Stimulated activated CD8-positive, alpha-beta memory T cell treated with anti-CD3 and anti-CD28 coated beads, Interleukin-2, amount 100 ng/mL, for 48 hours (primary cell): ENCODE results near the gene FSCN2.
A peak's percentile ranks its signal among the peaks of the same experiment; 100 is the strongest.

ENCODE experiments used
- DNase-seq, 2 donors: peaks; one replicate each; pipeline ENCODE4 v3.0.0-alpha.2; 2020; ENCODE audit warnings: low read depth in 2 of 2

FSCN2 gene

GRCh38 chr17:81527591-81528383, at the start of gene FSCN2:
Gene FSCN2 (plus strand): TSS chr17:81528377. CDS start chr17:81528532, 155 bp downstream.
- DNase-seq, result no peak

GRCh38 chr17:81479175-81480071, 48.8 kb upstream of the FSCN2 start:
- DNase-seq, result no peak

GRCh38 chr17:81480140-81481072, 47.8 kb upstream of the FSCN2 start:
- no peak for DNase-seq

GRCh38 chr17:81481073-81481799, 46.9 kb upstream of the FSCN2 start:
- peak; percentile 31 to 33 for DNase-seq

- DNase-seq, result no peak
Observed at GRCh38 chr17:81481815-81482505, 46.2 kb upstream of the FSCN2 start.

GRCh38 chr17:81482673-81483072, 45.5 kb upstream of the FSCN2 start:
- DNase-seq, result no peak

- DNase-seq, result no peak
Observed at GRCh38 chr17:81483085-81483861, 44.9 kb upstream of the FSCN2 start.

- no peak for DNase-seq
Observed at GRCh38 chr17:81483862-81484194, 44.3 kb upstream of the FSCN2 start.

GRCh38 chr17:81484195-81484979, 43.8 kb upstream of the FSCN2 start:
- DNase-seq, result peak; percentile 81 to 87

GRCh38 chr17:81486199-81486810, 41.9 kb upstream of the FSCN2 start:
- DNase-seq, result no peak

GRCh38 chr17:81487089-81487486, 41.1 kb upstream of the FSCN2 start:
- DNase-seq, result no peak

- DNase-seq, result peak; percentile 67 to 73
Observed at GRCh38 chr17:81487487-81488275, 40.5 kb upstream of the FSCN2 start.

GRCh38 chr17:81488276-81488860, 39.8 kb upstream of the FSCN2 start:
- no peak for DNase-seq

- no peak for DNase-seq
Observed at GRCh38 chr17:81489012-81489997, 38.9 kb upstream of the FSCN2 start.

- no peak for DNase-seq
Observed at GRCh38 chr17:81489998-81490992, 37.9 kb upstream of the FSCN2 start.
